IPS-15b (cell line): Measurements from ENCODE around the gene BANF2.
"Not testable (repeated sequence)": the region's sequence is repeated elsewhere in the genome, so short reads cannot be mapped to it uniquely, and the experiment has no call there.

ENCODE experiments used
- H3K27me3 ChIP-seq: one replicate; pipeline ENCODE4 v1.6.1; 2013; ENCODE audit warnings: low read length; ENCODE audit not compliant: control insufficient read depth, insufficient read depth
- H3K36me3 ChIP-seq: one replicate; pipeline ENCODE4 v1.6.1; 2013; ENCODE audit warnings: low read length; ENCODE audit not compliant: control insufficient read depth, insufficient read depth
- H3K4me1 ChIP-seq: one replicate; pipeline ENCODE4 v1.6.1; 2013; ENCODE audit warnings: mild to moderate bottlenecking, low read length; ENCODE audit not compliant: control insufficient read depth, insufficient read depth
- H3K4me3 ChIP-seq: one replicate; pipeline ENCODE4 v1.5.1; 2013; ENCODE audit warnings: low read depth, low read length
- H3K9ac ChIP-seq: one replicate; pipeline ENCODE4 v1.6.1; 2013; ENCODE audit warnings: low read depth, mild to moderate bottlenecking, low read length
- H3K9me3 ChIP-seq: one replicate; pipeline ENCODE4 v1.6.1; 2013; ENCODE audit warnings: mild to moderate bottlenecking, low read length; ENCODE audit not compliant: control insufficient read depth, insufficient read depth

Gene BANF2

GRCh38 chr20:17657898-17658647 is 41.7 kb upstream of the BANF2 start:
- H3K4me1 ChIP-seq, result peaks cover 15% of the 10 kb centered on the region
- no peaks in the 10 kb centered on the region for H3K27me3 ChIP-seq
- H3K4me3 ChIP-seq, result no peak overlapping the region
- peaks cover 9% of the 10 kb centered on the region for H3K36me3 ChIP-seq
- H3K9me3 ChIP-seq, result no peaks in the 10 kb centered on the region
- H3K9ac ChIP-seq, result no peak overlapping the region

- H3K36me3 ChIP-seq, result peaks cover 9% of the 10 kb centered on the region
- H3K9ac ChIP-seq, result no peak overlapping the region
- no peaks in the 10 kb centered on the region for H3K27me3 ChIP-seq
These were observed 41.1 kb upstream of the BANF2 start for GRCh38 chr20:17658648-17658993.

GRCh38 chr20:17659344-17659743 is 40.4 kb upstream of the BANF2 start:
- H3K4me1 ChIP-seq, result peaks cover 15% of the 10 kb centered on the region
- not testable (repeated sequence) for H3K9me3 ChIP-seq, H3K36me3 ChIP-seq, H3K4me3 ChIP-seq, H3K9ac ChIP-seq, H3K27me3 ChIP-seq

More at GRCh38 chr20:17658648-17658993, 41.1 kb upstream of the BANF2 start:
- no peaks in the 10 kb centered on the region for H3K9me3 ChIP-seq
- no peak overlapping the region for H3K4me3 ChIP-seq
- peaks cover 15% of the 10 kb centered on the region for H3K4me1 ChIP-seq

- Histone ChIP-seq H3K4me3 (no peak overlapping the region), H3K9me3 (no peaks in the 10 kb centered on the region), H3K36me3 (peaks cover 9% of the 10 kb centered on the region), H3K9ac (no peak overlapping the region), H3K27me3 (no peaks in the 10 kb centered on the region), H3K4me1 (peaks cover 15% of the 10 kb centered on the region)
These were observed 40.0 kb upstream of the BANF2 start for GRCh38 chr20:17659801-17660200.

- Histone ChIP-seq H3K9me3 (no peaks in the 10 kb centered on the region), H3K9ac (no peak overlapping the region), H3K36me3 (peaks cover 9% of the 10 kb centered on the region), H3K27me3 (no peaks in the 10 kb centered on the region), H3K4me1 (peaks cover 9% of the 10 kb centered on the region), H3K4me3 (no peak overlapping the region)
These were observed 39.1 kb upstream of the BANF2 start for GRCh38 chr20:17660667-17661066.

- H3K4me3 ChIP-seq, result no peak overlapping the region
- peaks cover 3% of the 10 kb centered on the region for H3K4me1 ChIP-seq
These were observed 38.5 kb upstream of the BANF2 start for GRCh38 chr20:17661121-17661744.

GRCh38 chr20:17662333-17663039 is 37.3 kb upstream of the BANF2 start:
- H3K4me3 ChIP-seq, result no peak overlapping the region
- peaks cover 9% of the 10 kb centered on the region for H3K36me3 ChIP-seq
- H3K4me1 ChIP-seq, result no peaks in the 10 kb centered on the region
- H3K9me3 ChIP-seq, result no peaks in the 10 kb centered on the region
- no peak overlapping the region for H3K9ac ChIP-seq
- H3K27me3 ChIP-seq, result no peaks in the 10 kb centered on the region

More at GRCh38 chr20:17661121-17661744, 38.5 kb upstream of the BANF2 start:
- H3K36me3 ChIP-seq, result peaks cover 9% of the 10 kb centered on the region
- no peak overlapping the region for H3K9ac ChIP-seq
- no peaks in the 10 kb centered on the region for H3K9me3 ChIP-seq
- no peaks in the 10 kb centered on the region for H3K27me3 ChIP-seq

GRCh38 chr20:17663040-17663399 is 36.7 kb upstream of the BANF2 start:
- H3K36me3 ChIP-seq, result peaks cover 7% of the 10 kb centered on the region
- no peak overlapping the region for H3K9ac ChIP-seq
- no peaks in the 10 kb centered on the region for H3K27me3 ChIP-seq

GRCh38 chr20:17663486-17663885 is 36.3 kb upstream of the BANF2 start:
- Histone ChIP-seq H3K9ac (no peak overlapping the region), H3K9me3 (no peaks in the 10 kb centered on the region), H3K36me3 (peaks cover 3% of the 10 kb centered on the region), H3K27me3 (no peaks in the 10 kb centered on the region), H3K4me3 (no peak overlapping the region), H3K4me1 (no peaks in the 10 kb centered on the region)

More at GRCh38 chr20:17663040-17663399, 36.7 kb upstream of the BANF2 start:
- Histone ChIP-seq H3K4me1 (no peaks in the 10 kb centered on the region), H3K9me3 (no peaks in the 10 kb centered on the region), H3K4me3 (no peak overlapping the region)

GRCh38 chr20:17664025-17664633 is 35.6 kb upstream of the BANF2 start:
- no peaks in the 10 kb centered on the region for H3K4me1 ChIP-seq
- H3K36me3 ChIP-seq, result no peaks in the 10 kb centered on the region
- no peak overlapping the region for H3K9ac ChIP-seq
- H3K27me3 ChIP-seq, result no peaks in the 10 kb centered on the region
- no peaks in the 10 kb centered on the region for H3K9me3 ChIP-seq
- no peak overlapping the region for H3K4me3 ChIP-seq

- Histone ChIP-seq H3K4me1 (peaks cover 8% of the 10 kb centered on the region), H3K36me3 (no peaks in the 10 kb centered on the region), H3K9me3 (no peaks in the 10 kb centered on the region), H3K4me3 (no peak overlapping the region), H3K27me3 (no peaks in the 10 kb centered on the region), H3K9ac (no peak overlapping the region)
These were observed 34.0 kb upstream of the BANF2 start for GRCh38 chr20:17665756-17666155.
